HEK293 (cell line): Measurements from ENCODE around the gene FOXK2.

Experiments
- CTCF ChIA-PET: fragments of 350-600 bp; formaldehyde crosslinking; extraction: SDS; loops from one replicate; lab custom pipeline; 2021; ENCODE audit warnings: antibody characterized with exemption; lab: Yijun Ruan, JAX
- POLR2A ChIA-PET: fragments of 300-600 bp; formaldehyde crosslinking; extraction: SDS; loops from one replicate; lab custom pipeline; 2020; ENCODE audit warnings: antibody characterized with exemption, inconsistent platforms; lab: Yijun Ruan, JAX
- H3K27ac ChIP-seq: fragments of 200-500 bp; sonication (Bioruptor generic); 2 replicates; pipeline ENCODE4 v1.5.1; 2014; ENCODE audit warnings: low read depth, low read length, control low read depth, inconsistent platforms; ENCODE audit errors: extremely low read depth
- H3K36me3 ChIP-seq, 2 experiments: fragments of 200-500 bp in 1 of 2; sonication (Bioruptor generic) in 1 of 2; 1 replicate in 1 of 2; 2 replicates in 1 of 2; pipeline ENCODE4 v1.5.1; 2014 to 2017; ENCODE audit warnings: inconsistent platforms in 2 of 2, low read length in 2 of 2; ENCODE audit not compliant: control insufficient read depth in 2 of 2, insufficient read depth in 1 of 2
- H3K4me1 ChIP-seq: fragments of 200-500 bp; sonication (Bioruptor generic); 2 replicates; pipeline ENCODE4 v1.5.1; 2014; ENCODE audit warnings: mild to moderate bottlenecking, low read length, inconsistent platforms; ENCODE audit not compliant: control insufficient read depth, insufficient read depth
- H3K4me3 ChIP-seq: 2 replicates; pipeline ENCODE4 v1.5.1; 2011; ENCODE audit warnings: low read depth, mild to moderate bottlenecking, control low read depth, low read length, moderate library complexity
- H3K9me3 ChIP-seq: fragments of 200-500 bp; sonication (Bioruptor generic); 2 replicates; pipeline ENCODE4 v1.5.1; 2014; ENCODE audit warnings: low read depth, low read length, inconsistent platforms; ENCODE audit not compliant: control insufficient read depth, insufficient read depth
- BCL11B ChIP-seq: fragments of 450-650 bp; formaldehyde crosslinking; IDR thresholded peaks from 2 replicates; pipeline ENCODE4 v1.5.1; 2016; ENCODE audit warnings: low read depth, missing biosample characterization, missing genetic modification characterization
- GLIS2 ChIP-seq: fragments of 450-650 bp; formaldehyde crosslinking; IDR thresholded peaks from 2 replicates; pipeline ENCODE4 v1.5.1; 2016; ENCODE audit warnings: missing biosample characterization, missing genetic modification characterization
- PATZ1 ChIP-seq: fragments of 450-650 bp; formaldehyde crosslinking; IDR thresholded peaks from 2 replicates; pipeline ENCODE4 v1.5.1; 2016; ENCODE audit warnings: missing biosample characterization, missing genetic modification characterization
- PRDM2 ChIP-seq: fragments of 450-650 bp; formaldehyde crosslinking; IDR thresholded peaks from 2 replicates; pipeline ENCODE4 v1.5.1; 2016; ENCODE audit warnings: missing biosample characterization, missing genetic modification characterization, borderline replicate concordance
- RBAK ChIP-seq: fragments of 450-650 bp; formaldehyde crosslinking; IDR thresholded peaks from 2 replicates; pipeline ENCODE4 v1.5.1; 2016; ENCODE audit warnings: missing biosample characterization, missing genetic modification characterization
- ZBTB20 ChIP-seq: fragments of 450-650 bp; formaldehyde crosslinking; IDR thresholded peaks from 2 replicates; pipeline ENCODE4 v1.5.1; 2016; ENCODE audit warnings: missing biosample characterization, missing genetic modification characterization
- ZBTB6 ChIP-seq: fragments of 450-650 bp; formaldehyde crosslinking; IDR thresholded peaks from 2 replicates; pipeline ENCODE4 v1.5.1; 2017; ENCODE audit warnings: missing biosample characterization, missing genetic modification characterization
- ZBTB8A ChIP-seq: fragments of 450-650 bp; formaldehyde crosslinking; IDR thresholded peaks from 2 replicates; pipeline ENCODE4 v1.5.1; 2016; ENCODE audit warnings: missing biosample characterization, missing genetic modification characterization
- ZNF121 ChIP-seq: fragments of 450-650 bp; formaldehyde crosslinking; IDR thresholded peaks from 2 replicates; pipeline ENCODE4 v1.5.1; 2016; ENCODE audit warnings: missing biosample characterization, missing genetic modification characterization
- ZNF169 ChIP-seq: fragments of 450-650 bp; formaldehyde crosslinking; IDR thresholded peaks from 2 replicates; pipeline ENCODE4 v1.5.1; 2016; ENCODE audit warnings: missing biosample characterization, missing genetic modification characterization
- ZNF221 ChIP-seq: fragments of 450-650 bp; formaldehyde crosslinking; IDR thresholded peaks from 2 replicates; pipeline ENCODE4 v1.5.1; 2017; ENCODE audit warnings: missing biosample characterization, missing genetic modification characterization, borderline replicate concordance
- ZNF223 ChIP-seq: fragments of 450-650 bp; formaldehyde crosslinking; IDR thresholded peaks from 2 replicates; pipeline ENCODE4 v1.5.1; 2016; ENCODE audit warnings: missing biosample characterization, missing genetic modification characterization
- ZNF266 ChIP-seq: fragments of 450-650 bp; formaldehyde crosslinking; IDR thresholded peaks from 2 replicates; pipeline ENCODE4 v1.5.1; 2016; ENCODE audit warnings: missing biosample characterization, missing genetic modification characterization, low read depth
- ZNF335 ChIP-seq: fragments of 450-650 bp; formaldehyde crosslinking; conservative IDR thresholded peaks from 2 replicates; pipeline ENCODE4 v1.5.1; 2016; ENCODE audit warnings: missing biosample characterization, missing genetic modification characterization
- ZNF394 ChIP-seq: fragments of 450-650 bp; formaldehyde crosslinking; IDR thresholded peaks from 2 replicates; pipeline ENCODE4 v1.5.1; 2016; ENCODE audit warnings: missing biosample characterization, missing genetic modification characterization, mild to moderate bottlenecking, moderate library complexity, borderline replicate concordance
- ZNF433 ChIP-seq: fragments of 450-650 bp; formaldehyde crosslinking; IDR thresholded peaks from 2 replicates; pipeline ENCODE4 v1.5.1; 2016; ENCODE audit warnings: missing biosample characterization, missing genetic modification characterization, low read depth
- ZNF623 ChIP-seq: fragments of 450-650 bp; formaldehyde crosslinking; IDR thresholded peaks from 2 replicates; pipeline ENCODE4 v1.5.1; 2016; ENCODE audit warnings: missing biosample characterization, missing genetic modification characterization
- ZNF658 ChIP-seq: fragments of 450-650 bp; formaldehyde crosslinking; IDR thresholded peaks from 2 replicates; pipeline ENCODE4; 2016; ENCODE audit warnings: missing biosample characterization, missing genetic modification characterization
- ZNF776 ChIP-seq: fragments of 450-650 bp; formaldehyde crosslinking; IDR thresholded peaks from 2 replicates; pipeline ENCODE4 v1.5.0; 2017; ENCODE audit warnings: missing biosample characterization, missing genetic modification characterization, borderline replicate concordance
- ZNF792 ChIP-seq: fragments of 450-650 bp; formaldehyde crosslinking; IDR thresholded peaks from 2 replicates; pipeline ENCODE4 v1.5.1; 2016; ENCODE audit warnings: missing biosample characterization, missing genetic modification characterization
- ZSCAN18 ChIP-seq: fragments of 450-650 bp; formaldehyde crosslinking; IDR thresholded peaks from 2 replicates; pipeline ENCODE4 v1.5.1; 2016; ENCODE audit warnings: missing biosample characterization, missing genetic modification characterization

Gene FOXK2

GRCh38 chr17:82496529-82497434, 22.8 kb upstream of the FOXK2 start (continued):
- TF ChIP-seq PRDM2 (tag by site-specific recombination) (peak; percentile 80; the same call in 1 of the 2 replicates), ZNF121 (no peak)

- no peaks in the 10 kb centered on the region for H3K36me3 ChIP-seq
- H3K4me3 ChIP-seq, result peak overlapping the region; percentile 22
- ChIA-PET CTCF (interaction anchor here (0.6 to 1.8 kb wide), 2 partner anchors 56 to 270 kb away, joined by 4 to 12 read pairs; no protein-coding TSS in a partner anchor), POLR2A (interaction anchor here (0.6 kb wide), 1 partner anchor 24 kb away, joined by 4 read pairs; no protein-coding TSS in a partner anchor)
- peak overlapping the region; percentile 72 for H3K27ac ChIP-seq
- H3K9me3 ChIP-seq, result no peaks in the 10 kb centered on the region
- H3K4me1 ChIP-seq, result peaks cover 2% of the 10 kb centered on the region; the same call in 1 of the 2 replicates
- TF ChIP-seq ZNF335 (tag by site-specific recombination), result peak; percentile 48
- TF ChIP-seq ZNF266 (tag by site-specific recombination), result no peak
- no peak for TF ChIP-seq RBAK (tag by site-specific recombination)
- no peak for TF ChIP-seq GLIS2 (tag by site-specific recombination)
- peak; percentile 55; the same call in 1 of the 2 replicates for TF ChIP-seq ZBTB8A
- no peak for TF ChIP-seq BCL11B
- peak; percentile 51; the same call in 1 of the 2 replicates for TF ChIP-seq ZBTB20 (tag by site-specific recombination)
- TF ChIP-seq ZNF394 (tag by site-specific recombination), result no peak
- no peak for TF ChIP-seq ZBTB6 (tag by site-specific recombination)
- TF ChIP-seq ZNF223 (tag by site-specific recombination), result no peak
- no peak for TF ChIP-seq ZNF433 (tag by site-specific recombination)
- TF ChIP-seq ZNF169, result no peak
- TF ChIP-seq ZNF221 (tag by site-specific recombination), result no peak
- TF ChIP-seq ZNF776 (tag by site-specific recombination), result no peak
- TF ChIP-seq ZSCAN18, result no peak
- TF ChIP-seq ZNF658 (tag by site-specific recombination), result no peak
- TF ChIP-seq ZNF792 (tag by site-specific recombination), result no peak
- peak; percentile 14; the same call in 1 of the 2 replicates for TF ChIP-seq PATZ1 (tag by site-specific recombination)
- no peak for TF ChIP-seq ZNF623 (tag by site-specific recombination)
Observed at GRCh38 chr17:82497483-82498405, 21.8 kb upstream of the FOXK2 start.
